Left ventricle myocardium inferior (tissue), 1 donor: ENCODE results near the gene SNAPIN. TPM values are rescaled to one million over a fixed set of nuclear protein-coding genes. Genes with fewer than 3 reads are reported as not detected.

Experiments used
- DNase-seq: peaks from one replicate; pipeline ENCODE4 v3.0.0-alpha.2; 2020
- H3K27ac ChIP-seq: fragments of 200-600 bp; replicated peaks from 2 replicates; pipeline ENCODE4 v1.8.0; 2021
- H3K27me3 ChIP-seq: fragments of 200-600 bp; 2 replicates; pipeline ENCODE4 v1.8.0; 2021; ENCODE audit warnings: low read depth
- H3K36me3 ChIP-seq: fragments of 200-600 bp; 2 replicates; pipeline ENCODE4 v1.8.0; 2021
- H3K4me1 ChIP-seq: fragments of 200-600 bp; 2 replicates; pipeline ENCODE4 v1.8.0; 2021
- H3K4me3 ChIP-seq: fragments of 200-600 bp; 2 replicates; pipeline ENCODE4 v1.8.0; 2021; ENCODE audit warnings: mild to moderate bottlenecking, moderate library complexity
- H3K9me3 ChIP-seq: fragments of 200-600 bp; replicated peaks from 2 replicates; pipeline ENCODE4 v1.8.0; 2021
- intact Hi-C: fragments of 100-400 bp; cut with micrococcal nuclease; formaldehyde crosslinking; loops from one replicate; pipeline ENCODE4 v1.11.0; 2022
- microRNA-seq: library from miRNA; unstranded; fragments of <30 nt; microRNA quantifications from one replicate; pipeline ENCODE4 v1.2.0, GENCODE V29; 2020
- total RNA-seq: library from RNA; stranded (reverse); fragmentation: NEBNext Ultra II Directional; extraction: Animal tissue kit (Norgen Biotek cat#: 25700); gene quantifications from one replicate; pipeline ENCODE4 v1.2.1, GENCODE V29; 2021
- TF ChIP-seq, protein P1 (sequence below): fragments of 200-600 bp; IDR thresholded peaks from 2 replicates; pipeline ENCODE4 v1.8.0; 2021; ENCODE audit warnings: antibody characterized with exemption, mild to moderate bottlenecking, borderline replicate concordance
- donor health status: DM: no; HTN: yes; CAD: no; lungs with severe emphysema.

SNAPIN gene
- total RNA-seq, 1 donor from 2014 or later: 67.0 TPM

DNA sequence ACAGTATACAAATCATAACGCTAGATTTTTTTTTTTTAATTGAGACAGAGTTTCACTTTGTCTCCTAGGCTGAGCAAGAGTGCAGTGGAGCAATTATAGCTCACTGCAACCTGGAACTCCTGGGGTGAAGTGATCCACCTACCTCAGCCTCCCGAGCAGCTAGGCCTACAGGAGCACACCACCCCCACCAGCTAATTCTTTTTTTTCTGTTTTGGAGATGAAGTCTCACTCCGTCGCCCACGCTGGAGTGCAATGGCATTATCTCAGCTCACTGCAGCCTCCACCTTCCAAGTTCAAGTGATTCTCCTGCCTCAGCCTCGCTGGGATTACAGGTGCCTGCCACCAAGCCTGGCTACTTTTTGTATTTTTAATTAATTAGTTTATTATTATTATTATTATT, 41.3 kb downstream of the SNAPIN start:
- H3K9me3 ChIP-seq: no peaks in the 10 kb centered on the region
- DNase-seq: no peak
- intact Hi-C loops: no loop called here
- H3K4me1 ChIP-seq: peaks cover 33% of the 10 kb centered on the region
- no peak overlapping the region for H3K4me3 ChIP-seq
- H3K27me3 ChIP-seq: no peaks in the 10 kb centered on the region
- TF ChIP-seq, protein P1, sequence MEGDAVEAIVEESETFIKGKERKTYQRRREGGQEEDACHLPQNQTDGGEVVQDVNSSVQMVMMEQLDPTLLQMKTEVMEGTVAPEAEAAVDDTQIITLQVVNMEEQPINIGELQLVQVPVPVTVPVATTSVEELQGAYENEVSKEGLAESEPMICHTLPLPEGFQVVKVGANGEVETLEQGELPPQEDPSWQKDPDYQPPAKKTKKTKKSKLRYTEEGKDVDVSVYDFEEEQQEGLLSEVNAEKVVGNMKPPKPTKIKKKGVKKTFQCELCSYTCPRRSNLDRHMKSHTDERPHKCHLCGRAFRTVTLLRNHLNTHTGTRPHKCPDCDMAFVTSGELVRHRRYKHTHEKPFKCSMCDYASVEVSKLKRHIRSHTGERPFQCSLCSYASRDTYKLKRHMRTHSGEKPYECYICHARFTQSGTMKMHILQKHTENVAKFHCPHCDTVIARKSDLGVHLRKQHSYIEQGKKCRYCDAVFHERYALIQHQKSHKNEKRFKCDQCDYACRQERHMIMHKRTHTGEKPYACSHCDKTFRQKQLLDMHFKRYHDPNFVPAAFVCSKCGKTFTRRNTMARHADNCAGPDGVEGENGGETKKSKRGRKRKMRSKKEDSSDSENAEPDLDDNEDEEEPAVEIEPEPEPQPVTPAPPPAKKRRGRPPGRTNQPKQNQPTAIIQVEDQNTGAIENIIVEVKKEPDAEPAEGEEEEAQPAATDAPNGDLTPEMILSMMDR: no peak
- no peaks in the 10 kb centered on the region for H3K36me3 ChIP-seq
- peak overlapping the region; percentile 94 for H3K27ac ChIP-seq

DNA sequence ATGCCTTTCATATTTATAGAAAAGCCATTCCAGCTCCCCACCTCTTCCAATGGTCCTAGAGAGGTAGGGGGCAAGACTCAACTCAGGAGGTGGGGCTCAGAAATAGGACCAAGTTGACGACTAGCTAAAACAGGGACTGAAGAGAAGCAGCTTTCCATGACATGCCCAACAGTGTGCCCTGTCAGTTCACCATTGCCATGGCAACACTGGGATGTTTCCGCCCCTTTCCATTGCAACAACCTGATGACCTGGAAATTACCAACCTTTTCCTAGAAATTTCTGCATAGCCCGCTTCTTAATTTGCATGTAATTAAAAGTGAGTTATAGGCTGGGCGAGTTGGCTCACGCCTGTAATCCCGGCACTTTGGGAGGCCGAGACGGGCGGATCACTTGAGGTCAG, 47.0 kb downstream of the SNAPIN start:
- no peaks in the 10 kb centered on the region for H3K4me1 ChIP-seq
- no peaks in the 10 kb centered on the region for H3K36me3 ChIP-seq
- H3K4me3 ChIP-seq: no peak overlapping the region
- intact Hi-C loops: no loop called here
- TF ChIP-seq, protein P1: no peak
- no peaks in the 10 kb centered on the region for H3K27me3 ChIP-seq
- H3K9me3 ChIP-seq: no peaks in the 10 kb centered on the region
- no peak for DNase-seq
- no peak overlapping the region for H3K27ac ChIP-seq

DNA sequence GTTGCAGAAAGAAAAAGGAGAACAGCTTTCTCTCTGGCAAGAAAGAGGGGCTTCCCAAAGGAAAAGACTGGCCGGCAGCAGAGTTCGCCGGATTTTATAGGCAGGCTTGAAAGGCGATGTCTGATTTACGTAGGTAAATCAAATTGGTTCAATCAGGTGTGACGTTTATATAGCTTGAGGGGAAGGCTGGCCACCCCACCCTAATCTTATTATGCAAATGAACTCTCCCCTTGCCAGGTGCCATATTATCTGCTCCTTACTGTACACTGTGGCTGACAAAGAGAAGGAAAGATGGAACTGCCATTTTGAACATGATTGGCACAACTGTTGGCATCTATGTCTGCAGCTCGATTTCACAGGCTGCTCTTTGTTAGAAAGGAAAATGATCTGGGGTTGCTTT, 52.5 kb downstream of the SNAPIN start:
- DNase-seq: no peak
- Histone ChIP-seq H3K4me1 (no peaks in the 10 kb centered on the region), H3K27ac (no peak overlapping the region), H3K4me3 (no peak overlapping the region), H3K36me3 (no peaks in the 10 kb centered on the region), H3K9me3 (no peaks in the 10 kb centered on the region), H3K27me3 (no peaks in the 10 kb centered on the region)
- TF ChIP-seq, protein P1: no peak
- intact Hi-C loops: no loop called here

Small RNA genes lying within 50 kb of the gene (microRNA-seq; reads per million reads assigned to microRNA genes)
- gene MIR8083: not detected

Other genes starting within 250 kb of the SNAPIN start
- gene S100A7A, start 242.2 kb upstream of the SNAPIN start, total RNA-seq: not detected
- not detected for gene S100A7, start 198.1 kb upstream of the SNAPIN start, total RNA-seq
- gene S100A6, start 122.7 kb upstream of the SNAPIN start, total RNA-seq: 336 TPM
- gene S100A5, start 117.8 kb upstream of the SNAPIN start, total RNA-seq: not detected
- gene S100A4, start 112.9 kb upstream of the SNAPIN start, total RNA-seq: 137 TPM
- gene S100A3, start 109.4 kb upstream of the SNAPIN start, total RNA-seq: 0.36 TPM
- 2.7 TPM for gene S100A2, start 92.9 kb upstream of the SNAPIN start, total RNA-seq
- 38.8 TPM for gene S100A16, start 45.6 kb upstream of the SNAPIN start, total RNA-seq
- gene S100A14, start 42.4 kb upstream of the SNAPIN start, total RNA-seq: 6.5 TPM
- gene S100A13, start 31.2 kb upstream of the SNAPIN start, total RNA-seq: 131 TPM
- gene S100A1, start 30.3 kb upstream of the SNAPIN start, total RNA-seq: 2,012 TPM
- 75.5 TPM for gene CHTOP, start 24.6 kb upstream of the SNAPIN start, total RNA-seq
- 61.6 TPM for gene ILF2, start 12.3 kb downstream of the SNAPIN start, total RNA-seq
- gene NPR1, start 20.0 kb downstream of the SNAPIN start, total RNA-seq: 10.4 TPM
- gene INTS3, start 69.3 kb downstream of the SNAPIN start, total RNA-seq: 34.3 TPM
- 10.5 TPM for gene SLC27A3, start 116.7 kb downstream of the SNAPIN start, total RNA-seq